ENCODE results near the gene RNF227. TPM values are rescaled to one million over a fixed set of nuclear protein-coding genes. Genes with fewer than 3 reads are reported as not detected.

RNF227 gene
- total and polyA plus RNA-seq, 2 of the 13 experiments (the other 11 are each of a cell fraction or from before 2014, with no cell fraction given): 0.20 to 0.79 TPM

- TF ChIP-seq ZNF687 (CRISPR knock-in tag; IDR thresholded peaks at IDR 0.05) (peak; percentile 58; the same call in 1 of the 2 replicates), ZBTB8A (CRISPR knock-in tag; IDR thresholded peaks at IDR 0.05; ENCODE audit: borderline replicate concordance, low read depth) (no peak), ZNF670 (CRISPR knock-in tag; IDR thresholded peaks at IDR 0.05; ENCODE audit: borderline replicate concordance) (no peak), REL (CRISPR knock-in tag; conservative IDR thresholded peaks at IDR 0.05) (no peak), SIN3A (IDR thresholded peaks at IDR 0.05; ENCODE audit: borderline replicate concordance, low read depth, low read length) (peak; percentile 23; the same call in 1 of the 2 replicates), SAP130 (CRISPR knock-in tag; IDR thresholded peaks at IDR 0.05; ENCODE audit: low read depth) (peak; percentile 11; the same call in 1 of the 2 replicates), ZFY (CRISPR knock-in tag; IDR thresholded peaks at IDR 0.05) (0 out of 2 replicates have a peak, but pooled peaks have one; percentile 30), NFIC (IDR thresholded peaks at IDR 0.05; ENCODE audit: low read length) (no peak), ZGPAT (CRISPR knock-in tag; IDR thresholded peaks at IDR 0.05) (peak; percentile 47; the same call in 1 of the 2 replicates), MAX (IDR thresholded peaks at IDR 0.05) (0 out of 2 replicates have a peak, but pooled peaks have one; percentile 6), PRDM15 (CRISPR knock-in tag; IDR thresholded peaks at IDR 0.05) (no peak), ZNF121 (CRISPR knock-in tag; IDR thresholded peaks at IDR 0.05) (no peak), SKI (IDR thresholded peaks at IDR 0.05; ENCODE audit: partially characterized antibody) (peak; percentile 5)
- TF ChIP-seq, protein P1, sequence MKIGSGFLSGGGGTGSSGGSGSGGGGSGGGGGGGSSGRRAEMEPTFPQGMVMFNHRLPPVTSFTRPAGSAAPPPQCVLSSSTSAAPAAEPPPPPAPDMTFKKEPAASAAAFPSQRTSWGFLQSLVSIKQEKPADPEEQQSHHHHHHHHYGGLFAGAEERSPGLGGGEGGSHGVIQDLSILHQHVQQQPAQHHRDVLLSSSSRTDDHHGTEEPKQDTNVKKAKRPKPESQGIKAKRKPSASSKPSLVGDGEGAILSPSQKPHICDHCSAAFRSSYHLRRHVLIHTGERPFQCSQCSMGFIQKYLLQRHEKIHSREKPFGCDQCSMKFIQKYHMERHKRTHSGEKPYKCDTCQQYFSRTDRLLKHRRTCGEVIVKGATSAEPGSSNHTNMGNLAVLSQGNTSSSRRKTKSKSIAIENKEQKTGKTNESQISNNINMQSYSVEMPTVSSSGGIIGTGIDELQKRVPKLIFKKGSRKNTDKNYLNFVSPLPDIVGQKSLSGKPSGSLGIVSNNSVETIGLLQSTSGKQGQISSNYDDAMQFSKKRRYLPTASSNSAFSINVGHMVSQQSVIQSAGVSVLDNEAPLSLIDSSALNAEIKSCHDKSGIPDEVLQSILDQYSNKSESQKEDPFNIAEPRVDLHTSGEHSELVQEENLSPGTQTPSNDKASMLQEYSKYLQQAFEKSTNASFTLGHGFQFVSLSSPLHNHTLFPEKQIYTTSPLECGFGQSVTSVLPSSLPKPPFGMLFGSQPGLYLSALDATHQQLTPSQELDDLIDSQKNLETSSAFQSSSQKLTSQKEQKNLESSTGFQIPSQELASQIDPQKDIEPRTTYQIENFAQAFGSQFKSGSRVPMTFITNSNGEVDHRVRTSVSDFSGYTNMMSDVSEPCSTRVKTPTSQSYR (CRISPR knock-in tag; IDR thresholded peaks at IDR 0.05; ENCODE audit: borderline replicate concordance): peak; percentile 82; the same call in 1 of the 2 replicates
Observed at GRCh38 chr17:7885367-7886226, 30.5 kb downstream of the RNF227 start (continued).
